GM18519 (cell line): ENCODE measurements around the gene ACACA.
"Not testable (repeated sequence)": the region's sequence is repeated elsewhere in the genome, so short reads cannot be mapped to it uniquely, and the experiment has no call there.

Experiments
- ATAC-seq: cut with Tn5 transposase; IDR thresholded peaks from one replicate; pipeline ENCODE4 v1.9.1; 2021; ENCODE audit warnings: mild to moderate bottlenecking, moderate library complexity; ENCODE audit not compliant: unreplicated experiment, low FRiP score

Gene ACACA

DNA sequence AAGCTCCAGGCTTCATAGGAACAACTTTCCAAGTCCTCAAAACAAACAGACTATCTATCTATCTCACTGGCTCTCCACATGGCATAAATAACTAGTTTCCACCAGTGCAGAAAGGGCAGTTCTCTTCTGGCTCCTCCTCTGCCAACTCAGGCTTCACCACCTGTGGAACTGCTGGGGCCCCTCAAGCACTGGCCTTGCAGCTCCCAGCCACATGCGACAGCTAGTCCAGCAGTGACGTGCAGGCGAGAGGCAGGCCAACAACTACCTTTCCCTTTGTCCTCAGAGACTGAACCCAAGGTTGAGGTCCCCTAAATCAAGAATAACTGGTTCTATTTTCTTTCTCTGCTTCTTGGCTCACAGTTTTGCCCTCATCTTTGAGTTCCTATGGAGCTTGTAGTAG is 320.3 kb downstream of the ACACA start:
- no peak for ATAC-seq

DNA sequence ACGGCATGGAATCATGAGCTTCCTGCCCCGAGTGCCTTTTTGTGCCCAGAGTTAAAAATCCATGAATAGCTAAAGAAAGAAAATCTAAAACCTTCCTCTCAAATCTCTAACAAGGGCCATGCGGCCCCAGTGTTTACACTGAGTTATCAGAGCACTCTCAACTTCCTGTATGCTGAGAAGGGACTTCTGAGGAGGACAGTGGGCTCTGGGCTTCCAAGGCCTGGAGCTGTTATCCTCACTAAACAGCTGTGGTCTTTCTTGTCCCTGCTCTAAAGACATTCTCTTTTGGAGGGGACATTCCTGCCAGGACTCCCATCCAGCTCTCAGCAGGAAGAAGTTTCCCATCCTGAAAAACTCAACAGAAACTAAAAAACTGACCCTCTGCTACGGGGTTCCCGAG is 322.3 kb downstream of the ACACA start:
- no peak for ATAC-seq

DNA sequence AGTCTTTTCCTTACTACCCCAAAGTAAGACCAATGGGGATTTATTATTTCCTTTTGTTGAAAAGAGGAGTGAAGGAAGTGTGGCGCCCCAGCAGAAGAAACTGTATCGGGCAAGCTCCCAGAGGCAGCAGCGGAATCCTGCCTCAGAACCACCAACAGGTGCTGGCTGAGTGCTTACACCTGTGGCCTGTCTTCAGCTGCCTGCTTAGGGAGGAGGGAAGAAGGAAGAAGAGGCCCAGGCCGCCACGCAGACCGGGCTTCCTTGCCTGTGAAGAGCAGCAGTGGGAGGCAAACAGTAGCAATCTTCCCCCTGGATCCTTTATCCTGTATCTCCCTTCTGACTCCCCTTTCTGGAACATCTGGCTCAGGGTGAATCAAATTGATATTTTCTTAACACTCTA is 323.2 kb downstream of the ACACA start:
- no peak for ATAC-seq

DNA sequence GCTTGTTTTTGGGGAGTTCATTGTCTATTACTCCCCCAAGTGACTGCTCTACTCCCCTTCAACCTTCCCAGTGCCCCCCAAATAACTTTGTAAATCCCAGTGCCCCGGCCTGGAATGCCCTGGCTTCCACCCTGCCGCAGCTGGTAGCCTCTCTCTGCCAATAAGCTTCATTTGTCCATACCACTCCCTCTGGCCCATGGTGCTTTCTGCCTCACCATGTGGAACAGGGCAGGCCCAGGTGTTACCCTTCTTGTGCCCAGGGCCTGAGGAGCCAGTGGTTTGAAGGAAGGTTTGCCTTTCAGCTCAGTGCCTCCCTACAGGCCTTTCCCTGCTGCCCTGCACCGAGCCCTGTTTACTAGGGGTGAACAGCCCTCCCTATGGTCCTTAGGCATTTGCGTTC is 323.7 kb downstream of the ACACA start:
- no peak for ATAC-seq

DNA sequence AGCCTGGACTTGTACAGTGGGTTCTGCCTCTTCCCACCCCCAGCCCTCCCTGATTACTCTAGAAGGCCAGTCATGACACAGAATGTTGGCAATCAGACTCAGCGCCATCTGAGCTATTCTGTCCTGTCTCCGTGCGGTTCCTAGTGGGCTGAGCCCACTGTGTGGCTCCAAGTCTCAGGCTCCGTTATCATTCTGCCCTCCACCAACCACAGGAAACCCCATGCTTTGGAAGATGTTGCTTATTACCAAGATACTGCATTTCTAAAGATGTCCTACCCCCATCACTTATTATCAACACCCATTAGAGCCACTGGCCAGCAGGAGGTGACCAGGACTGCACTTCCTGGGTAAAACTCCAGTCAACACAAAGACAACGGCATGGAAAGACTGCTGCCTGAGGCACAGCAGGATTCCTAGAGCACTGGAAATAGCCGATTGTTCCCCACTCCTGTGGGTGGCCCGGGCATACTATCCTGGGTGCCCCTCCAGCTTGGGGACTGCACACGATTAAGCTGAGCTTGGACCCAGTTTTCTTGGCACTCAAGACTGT is 324.2 kb downstream of the ACACA start:
- ATAC-seq, result no peak

DNA sequence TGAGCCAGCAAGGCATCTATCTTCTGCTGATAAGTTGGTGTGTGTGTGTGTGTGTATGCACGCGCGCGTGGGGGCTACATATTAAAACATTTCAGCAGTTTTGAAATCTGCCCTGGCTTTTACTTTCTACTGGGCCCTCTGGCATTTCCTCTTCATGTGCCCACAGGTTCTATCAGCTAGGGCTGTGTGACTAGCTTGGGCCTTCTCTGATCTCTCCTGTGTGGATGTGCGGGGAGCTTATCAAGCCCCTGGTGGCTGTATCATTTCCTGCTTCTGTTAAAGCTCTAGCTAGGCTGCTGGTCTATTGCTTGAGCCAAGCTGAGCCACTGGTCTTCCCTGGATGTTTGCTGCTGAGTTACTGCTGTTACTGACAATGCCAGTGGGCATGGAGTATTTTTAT is 325.3 kb downstream of the ACACA start:
- no peak for ATAC-seq

DNA sequence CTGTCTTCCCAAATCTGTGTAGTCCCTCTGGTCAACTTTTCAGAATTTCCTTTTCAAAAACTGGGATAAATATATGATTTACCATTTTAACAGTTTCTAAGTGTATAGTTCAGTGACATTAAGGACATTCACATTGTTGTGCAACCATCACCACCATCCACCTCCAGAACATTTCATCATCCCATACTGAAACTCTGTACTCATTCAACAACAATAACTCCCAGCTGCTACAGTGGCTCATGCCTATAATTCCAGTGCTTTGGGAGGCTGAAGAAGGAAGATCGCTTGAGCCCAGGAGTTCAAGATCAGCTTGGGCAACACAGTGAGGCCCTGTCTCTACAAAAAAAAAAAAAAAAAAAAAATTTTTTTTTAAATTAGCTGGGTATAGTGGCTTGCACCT is 326.9 kb downstream of the ACACA start:
- no peak for ATAC-seq

DNA sequence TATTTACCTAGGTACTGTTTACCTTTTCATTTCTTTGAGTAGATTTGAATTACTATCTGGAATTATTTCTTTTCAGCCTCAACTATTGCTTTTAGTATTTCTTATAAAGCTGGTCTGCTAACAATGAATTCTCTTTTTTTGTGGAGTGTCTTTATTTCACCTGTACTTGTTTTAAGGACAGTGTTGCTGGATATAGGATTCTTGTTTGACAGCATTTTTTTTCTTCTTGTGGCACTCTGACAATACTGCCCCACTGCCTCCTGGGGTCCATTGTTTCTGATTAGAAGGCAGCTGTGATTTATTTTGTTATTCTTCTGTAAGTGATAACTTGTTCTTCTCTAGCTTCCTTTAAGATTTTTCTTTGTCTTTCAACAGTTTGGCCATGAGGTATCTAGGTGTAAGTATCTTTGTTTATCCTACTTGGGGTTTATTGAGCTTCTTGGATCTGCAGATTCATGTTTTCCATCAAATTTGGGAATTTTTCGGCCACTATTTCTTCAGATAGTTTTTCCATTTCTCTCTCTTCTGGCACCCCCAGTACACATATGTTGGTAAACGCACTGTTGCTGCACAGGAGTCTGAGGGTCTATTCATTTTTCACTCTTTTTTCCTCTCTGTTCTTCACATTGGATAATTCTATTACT is 327.4 kb downstream of the ACACA start:
- ATAC-seq, result no peak

DNA sequence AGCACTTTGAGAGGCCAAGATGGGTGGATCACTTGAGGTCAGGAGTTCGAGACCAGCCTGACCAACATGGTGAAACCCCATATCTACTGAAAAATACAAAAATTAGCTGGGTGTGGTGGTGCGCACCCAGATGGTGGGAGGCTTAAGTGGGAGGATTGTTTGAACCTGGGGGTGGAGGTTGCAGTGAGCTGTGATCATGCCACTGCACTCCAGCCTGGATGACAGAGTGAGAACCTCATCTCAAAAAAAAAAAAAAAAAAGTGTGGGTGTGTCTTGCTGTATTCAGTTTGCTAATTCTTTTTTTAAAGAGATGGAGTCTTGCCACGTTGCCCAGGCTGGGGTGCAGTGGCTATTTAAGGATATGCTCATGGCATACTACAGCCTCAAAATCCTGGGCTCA is 333.2 kb downstream of the ACACA start:
- not testable (repeated sequence) for ATAC-seq

DNA sequence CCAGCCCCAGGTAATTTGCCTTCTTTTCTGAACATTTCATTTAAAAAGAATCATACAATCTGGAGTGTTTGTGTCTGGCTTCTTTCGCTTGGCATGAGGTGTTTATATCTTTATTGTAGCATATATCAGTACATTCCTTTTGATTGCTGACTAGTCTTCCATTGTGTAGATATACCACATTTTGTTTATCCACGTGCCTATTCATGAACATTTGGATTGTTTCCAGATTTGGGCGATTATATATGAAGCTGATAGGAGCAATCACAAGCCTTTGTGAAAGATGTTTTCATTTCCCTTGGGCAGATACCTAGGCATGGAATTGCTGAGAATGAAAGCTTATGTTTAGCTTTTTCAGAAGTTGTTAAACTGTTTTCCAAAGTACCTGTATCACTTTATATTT is 337.5 kb downstream of the ACACA start:
- no peak for ATAC-seq

DNA sequence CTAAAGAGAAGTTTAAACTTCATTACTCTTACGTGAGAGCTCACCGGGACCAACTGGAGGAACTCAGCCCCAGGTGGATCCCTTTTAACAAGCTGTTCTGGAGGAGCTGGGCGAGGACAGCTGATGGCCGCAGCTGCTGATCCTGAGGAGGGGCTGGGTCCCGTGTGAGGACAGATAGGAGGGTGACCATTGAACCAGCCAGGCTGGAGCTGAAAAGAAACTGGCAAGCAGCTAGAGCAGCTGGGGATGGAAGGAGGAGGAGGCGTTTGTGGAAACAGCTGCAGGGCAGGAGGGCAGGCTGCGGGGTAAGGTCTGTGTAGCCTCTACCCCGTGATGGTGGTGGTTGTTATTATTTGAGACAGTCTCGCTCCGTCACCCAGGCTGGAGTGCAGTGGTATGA is 338.4 kb downstream of the ACACA start:
- no peak for ATAC-seq

DNA sequence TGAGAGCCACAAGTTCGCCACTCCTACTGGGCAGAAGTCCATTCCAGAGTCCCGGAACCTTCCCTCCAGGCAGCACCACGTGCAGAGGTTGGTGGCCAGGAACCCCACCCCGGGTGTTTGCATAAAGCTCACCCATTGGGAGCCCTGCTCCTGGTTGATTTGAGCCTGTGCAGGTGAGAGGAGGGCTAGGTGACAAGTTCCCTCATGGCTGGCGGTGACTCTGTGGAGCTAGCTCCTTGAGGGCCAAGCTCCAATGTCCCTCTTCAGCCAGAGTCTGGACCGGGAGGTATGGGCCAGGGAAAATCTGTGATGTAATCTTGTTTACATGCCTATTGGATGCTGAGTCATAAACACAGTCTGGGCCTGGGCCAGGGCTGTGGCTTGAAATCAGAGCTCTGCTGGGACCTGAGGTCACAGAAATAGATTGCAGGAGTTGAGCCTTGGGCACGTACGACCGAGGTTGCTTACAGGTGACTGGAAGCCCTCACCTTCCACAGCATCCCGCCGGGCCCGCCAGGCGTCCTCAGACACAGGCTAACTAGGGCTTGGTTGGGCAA is 339.0 kb downstream of the ACACA start:
- ATAC-seq, result no peak

DNA sequence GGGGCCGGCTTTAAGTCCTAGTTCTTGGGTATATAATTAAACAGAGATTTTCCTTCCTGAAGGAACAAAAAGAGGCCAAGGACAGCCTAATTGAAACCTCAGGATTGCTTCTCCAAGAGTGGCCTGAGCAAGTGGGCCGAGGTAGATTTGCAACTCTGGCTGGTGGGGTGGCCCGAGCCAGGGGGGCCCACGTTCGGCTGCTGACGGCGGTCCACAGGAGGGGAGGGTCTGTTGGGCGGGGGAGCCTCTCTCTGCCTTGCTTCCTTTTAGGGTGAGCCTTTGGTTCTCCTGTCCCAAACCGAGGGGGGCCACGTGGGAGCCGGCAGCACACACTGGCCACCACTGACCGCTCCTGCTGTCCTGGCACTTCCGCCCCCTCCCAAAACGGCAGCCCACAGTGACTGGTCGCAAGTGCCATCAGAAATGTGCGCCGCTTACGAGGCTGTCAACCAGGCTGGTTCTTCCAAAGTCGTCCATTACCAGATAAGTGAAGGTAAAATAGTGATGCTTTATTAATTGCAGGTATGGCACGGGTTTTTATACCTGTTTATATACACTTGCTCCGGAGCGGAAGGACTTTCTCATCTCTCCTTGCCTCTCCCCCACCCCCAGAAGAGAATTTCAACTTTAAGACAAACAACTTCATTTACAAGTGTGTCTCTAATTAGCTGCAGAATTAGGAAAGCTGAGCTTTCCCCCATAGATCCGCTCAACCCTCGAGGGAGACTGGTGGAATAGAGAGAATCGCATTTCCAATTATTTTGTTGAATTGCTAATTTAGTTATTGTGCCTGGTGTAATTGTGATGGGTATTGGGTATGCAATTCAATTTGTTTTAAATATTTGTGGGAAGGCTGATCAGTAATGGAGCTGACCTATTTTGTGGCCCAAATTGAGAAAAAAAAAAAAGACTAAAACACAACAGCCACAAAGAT is 340.0 kb downstream of the ACACA start:
- ATAC-seq, result no peak

DNA sequence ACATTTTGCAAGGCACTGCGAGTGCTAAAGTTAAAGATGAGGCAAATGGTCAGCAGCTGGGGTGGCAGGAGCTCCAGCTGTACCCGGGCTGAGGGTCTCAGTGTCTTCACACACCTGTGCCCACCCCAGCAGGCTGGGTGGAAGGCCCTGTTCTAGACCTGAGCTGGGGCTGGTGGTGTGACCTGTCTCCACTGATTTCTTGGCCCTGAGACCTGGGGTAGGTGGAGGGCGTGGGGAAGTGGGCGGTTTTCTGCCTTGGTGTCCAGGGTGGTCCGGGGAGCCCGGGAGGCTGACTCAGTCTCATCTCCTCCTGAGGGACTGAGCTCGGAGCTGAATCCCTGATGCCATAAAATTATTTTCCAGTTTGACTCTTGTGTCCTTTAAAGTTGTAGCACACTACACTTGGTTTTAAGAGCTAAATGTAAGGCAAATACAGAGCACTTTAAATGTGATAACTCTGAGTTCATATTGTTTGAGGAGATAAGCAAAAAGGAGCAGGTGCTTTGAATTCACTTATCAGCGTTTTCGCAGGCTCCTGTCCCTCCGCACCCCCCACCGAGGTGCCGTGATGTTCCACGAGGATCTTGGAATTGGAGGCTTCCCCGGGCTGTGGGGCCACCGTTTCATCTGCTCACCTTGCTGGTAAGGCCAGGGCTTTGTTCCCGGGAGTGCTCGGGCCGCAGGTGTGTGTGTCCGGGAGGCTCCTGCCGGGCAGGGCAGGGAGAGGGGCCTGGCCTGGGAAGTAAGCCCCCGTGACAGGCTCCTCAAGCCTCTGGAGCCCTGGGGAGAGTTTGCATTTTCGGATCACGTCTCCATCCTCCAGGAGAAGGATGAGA is 340.9 kb downstream of the ACACA start:
- ATAC-seq, result no peak

DNA sequence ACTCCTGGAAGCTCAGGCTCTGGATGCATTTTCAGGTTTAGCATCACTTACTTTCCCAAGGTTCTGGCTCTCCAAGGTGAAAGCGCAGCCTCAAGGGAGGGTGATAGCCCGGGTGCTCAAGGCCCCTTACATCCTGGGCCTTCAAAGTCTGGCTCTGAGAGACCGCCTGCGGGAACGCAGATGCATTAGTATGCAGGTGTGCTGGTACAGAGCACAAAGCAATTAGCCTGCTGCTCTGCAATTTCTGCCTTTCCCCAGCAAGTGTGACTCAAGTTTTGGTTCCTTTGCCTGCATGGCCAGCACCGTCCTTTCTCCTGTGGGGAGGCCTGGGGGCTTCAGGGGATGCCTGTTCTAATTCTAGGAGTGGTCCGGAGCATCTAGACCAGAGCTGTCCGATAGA is 341.7 kb downstream of the ACACA start:
- ATAC-seq, result no peak

DNA sequence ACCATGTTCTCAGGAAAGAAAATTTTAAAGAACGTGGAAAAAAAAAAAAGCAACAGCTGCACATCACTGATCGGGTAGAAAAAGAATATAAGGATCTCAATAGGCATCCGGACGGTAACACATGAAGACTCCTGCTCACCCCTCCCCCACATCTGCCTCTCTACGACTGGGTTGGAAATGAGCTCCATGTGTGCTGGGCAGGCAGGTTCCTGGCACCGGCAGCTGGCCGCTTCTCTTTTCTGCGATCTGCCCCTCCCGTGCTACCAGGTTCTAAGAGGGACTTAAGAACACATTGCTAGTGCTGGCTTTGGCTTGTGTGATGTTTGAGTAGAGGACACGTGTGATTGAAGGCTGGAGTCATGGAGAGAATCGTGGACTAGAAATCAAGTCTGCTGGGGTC is 342.4 kb downstream of the ACACA start:
- ATAC-seq, result no peak

DNA sequence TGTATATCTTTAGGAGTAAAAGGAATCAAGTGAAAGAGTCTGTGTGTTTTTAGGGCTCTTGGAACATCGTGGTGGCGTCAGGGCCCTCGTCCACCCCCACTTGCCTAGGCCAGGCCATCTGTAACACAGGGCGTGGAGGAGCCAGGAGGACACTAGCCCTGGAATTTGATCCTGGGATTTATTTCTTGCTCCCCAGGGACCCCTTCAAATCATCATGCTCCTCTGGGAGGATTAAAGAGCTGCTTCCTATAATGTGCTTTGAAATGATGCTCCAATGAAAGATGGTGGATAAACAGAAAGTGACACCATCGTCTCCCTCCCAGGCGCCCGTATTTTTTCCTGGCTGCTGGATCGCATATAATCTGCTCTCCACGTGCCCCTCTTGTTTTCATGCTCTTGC is 344.6 kb downstream of the ACACA start:
- ATAC-seq, result no peak

DNA sequence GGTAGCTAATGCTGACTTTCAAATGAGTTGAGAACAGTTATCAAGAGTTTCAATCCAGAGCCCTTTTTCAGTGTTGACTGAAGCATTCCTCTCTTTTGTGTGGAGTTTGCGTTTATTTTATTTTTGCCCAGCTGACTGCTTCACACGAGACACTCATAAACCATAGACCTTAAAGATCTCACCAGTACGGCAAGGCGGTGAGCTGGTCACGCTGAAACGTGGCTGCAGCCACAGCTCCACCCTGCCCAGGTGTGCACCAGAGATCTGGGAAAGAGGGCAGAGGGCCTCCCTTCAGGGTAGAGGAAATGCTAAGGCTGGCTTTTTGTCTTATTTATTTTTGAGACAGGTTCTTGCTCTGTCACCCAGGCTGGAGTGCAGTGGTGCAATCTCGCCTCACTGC is 345.7 kb downstream of the ACACA start:
- ATAC-seq, result no peak

DNA sequence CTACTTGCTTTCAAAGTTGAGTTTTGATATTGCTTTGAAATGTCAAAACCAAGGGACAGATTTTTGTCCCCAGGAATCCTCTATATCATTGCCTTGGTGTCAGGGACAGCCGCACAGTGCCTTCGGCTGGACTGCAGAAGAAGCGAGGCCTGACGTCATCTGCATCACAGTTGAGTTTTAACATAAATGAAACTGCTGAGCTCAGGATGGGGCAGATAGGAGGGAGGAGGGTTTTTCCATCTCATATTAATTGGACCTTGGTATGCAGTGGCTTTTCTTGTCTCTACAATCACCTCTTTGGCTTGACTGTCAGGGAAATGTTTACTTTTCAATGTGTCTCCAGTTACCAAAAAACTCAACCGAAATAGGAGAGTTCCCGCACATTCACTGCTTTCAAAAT is 346.5 kb downstream of the ACACA start:
- no peak for ATAC-seq

DNA sequence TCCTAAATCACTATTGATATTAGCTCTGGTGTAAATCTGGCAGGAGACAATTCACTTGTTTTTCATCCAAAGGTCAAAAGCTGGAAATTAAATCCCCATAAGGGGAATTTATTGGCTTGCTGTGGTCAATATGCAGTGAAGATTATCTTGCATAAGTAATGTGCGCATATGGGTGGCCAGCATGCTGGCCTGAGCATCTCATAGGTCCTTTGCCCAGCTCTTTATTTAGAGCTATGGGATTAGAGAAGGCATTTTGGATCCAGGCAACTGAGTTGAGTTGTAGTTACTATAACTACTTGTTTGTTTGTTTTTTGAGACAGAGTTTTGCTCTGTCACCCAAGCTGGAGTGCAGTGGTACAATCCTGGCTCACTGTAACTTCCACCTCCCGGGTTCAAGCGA is 347.1 kb downstream of the ACACA start:
- no peak for ATAC-seq

DNA sequence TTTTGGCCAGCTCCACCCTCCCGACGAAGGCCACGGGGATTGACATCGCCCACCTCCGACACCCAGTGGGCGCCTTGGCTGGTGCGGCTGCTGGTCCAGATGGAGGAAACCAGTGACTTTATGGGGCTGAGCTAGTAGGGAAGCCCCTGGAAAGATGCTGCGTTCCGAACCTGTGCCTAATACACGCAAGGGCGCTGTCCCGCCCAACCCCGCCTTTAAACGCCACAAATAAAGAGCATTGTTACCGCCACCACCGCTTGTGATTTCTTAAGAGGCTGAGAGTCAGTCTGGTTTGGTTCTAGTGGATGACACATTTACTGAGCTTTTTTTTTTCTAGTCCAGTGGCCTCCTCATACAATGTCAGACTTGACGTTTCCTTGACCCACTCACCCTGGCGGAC is 350.0 kb downstream of the ACACA start:
- ATAC-seq, result no peak
